Mononuclear cell (primary cell): ENCODE measurements around the gene AVPI1. TPM values are rescaled to one million over a fixed set of nuclear protein-coding genes. Genes with fewer than 3 reads are reported as not detected.
A peak's percentile ranks its signal among the peaks of the same experiment; 100 is the strongest.

ENCODE experiments used
- H3K27me3 ChIP-seq: 2 replicates; pipeline ENCODE4 v1.6.0; 2011; ENCODE audit warnings: low read length, control low read depth; ENCODE audit not compliant: insufficient read depth
- H3K4me1 ChIP-seq: 2 replicates; pipeline ENCODE4 v1.5.1; 2011; ENCODE audit warnings: mild to moderate bottlenecking, low read length, control low read depth; ENCODE audit not compliant: insufficient read depth
- H3K4me3 ChIP-seq: 2 replicates; pipeline ENCODE4 v1.5.1; 2011; ENCODE audit warnings: mild to moderate bottlenecking, low read length, moderate library complexity
- H3K9me3 ChIP-seq: 2 replicates; pipeline ENCODE4 v1.5.1; 2011; ENCODE audit warnings: low read depth, mild to moderate bottlenecking, control low read depth, low read length
- total RNA-seq: library from RNA; depleted of rRNA; stranded (reverse); fragments of >200 nt; gene quantifications from one replicate; pipeline ENCODE4 v1.2.3, GENCODE V29; 2012

Gene AVPI1
- 7.8 TPM for total RNA-seq

- H3K4me1 ChIP-seq, result peaks cover 77% of the 10 kb centered on the region
- H3K9me3 ChIP-seq, result no peaks in the 10 kb centered on the region
- H3K27me3 ChIP-seq, result no peaks in the 10 kb centered on the region
- H3K4me3 ChIP-seq, result peak within 1 kb of the TSS; percentile 60
Observed at GRCh38 chr10:97686962-97687784, at the start of gene AVPI1. TSS of gene AVPI1 (minus strand) at chr10:97687241. CDS start at chr10:97679905, 7,336 bp downstream.

DNA sequence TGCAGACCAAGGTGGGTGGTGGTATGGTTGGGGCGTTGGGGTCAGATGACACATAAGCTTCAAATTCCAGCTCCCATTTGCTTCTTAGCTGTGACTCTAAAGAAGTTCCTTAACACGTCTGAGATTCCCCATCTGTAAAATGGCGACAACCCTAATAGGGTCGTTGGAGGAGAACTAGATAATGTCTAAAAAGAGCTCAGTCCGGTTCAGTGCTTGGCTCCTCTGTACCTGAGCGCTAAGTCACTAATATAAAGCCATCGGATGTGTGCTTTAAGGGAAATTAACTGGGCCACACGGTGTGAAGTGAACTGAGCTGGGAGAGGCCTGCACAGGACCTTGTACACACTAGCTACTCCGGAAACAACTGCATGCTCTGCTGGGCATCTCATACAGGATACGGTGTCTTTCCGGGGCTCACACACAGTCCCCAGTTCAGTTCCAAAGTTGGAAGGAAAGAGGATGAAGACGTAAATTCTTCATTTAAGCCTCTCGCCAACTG is 49.4 kb upstream of the AVPI1 start:
- Histone ChIP-seq H3K4me1 (peaks cover 33% of the 10 kb centered on the region), H3K9me3 (no peaks in the 10 kb centered on the region), H3K27me3 (no peaks in the 10 kb centered on the region), H3K4me3 (peak overlapping the region; percentile 97)

GRCh38 chr10:97734021-97734420 is 47.0 kb upstream of the AVPI1 start:
- no peak overlapping the region for H3K4me3 ChIP-seq
- H3K9me3 ChIP-seq, result no peaks in the 10 kb centered on the region
- no peaks in the 10 kb centered on the region for H3K27me3 ChIP-seq
- peaks cover 20% of the 10 kb centered on the region for H3K4me1 ChIP-seq

DNA sequence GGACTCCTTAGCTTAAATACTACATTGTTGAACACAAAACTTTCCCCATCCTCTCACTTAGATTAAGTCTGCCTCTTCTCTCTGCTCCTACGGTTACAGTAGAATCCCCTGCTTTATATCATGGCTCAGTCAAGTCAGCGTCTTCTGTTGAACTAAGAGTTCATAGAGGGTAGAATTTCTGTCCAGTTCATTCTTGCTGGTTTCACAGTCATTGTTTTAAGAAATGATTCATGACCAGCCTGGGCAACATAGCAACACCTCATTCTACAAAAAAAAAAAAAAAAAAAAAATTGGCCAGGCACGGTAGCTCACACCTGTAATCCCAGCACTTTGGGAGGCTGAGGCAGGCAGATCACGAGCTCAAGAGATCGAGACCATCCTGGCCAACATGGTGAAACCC is 46.2 kb upstream of the AVPI1 start:
- peaks cover 14% of the 10 kb centered on the region for H3K4me1 ChIP-seq

GRCh38 chr10:97732052-97732359 is 45.0 kb upstream of the AVPI1 start:
- Histone ChIP-seq H3K9me3 (no peaks in the 10 kb centered on the region), H3K4me3 (no peak overlapping the region), H3K27me3 (no peaks in the 10 kb centered on the region), H3K4me1 (peaks cover 5% of the 10 kb centered on the region)

More for the DNA sequence above, 46.2 kb upstream of the AVPI1 start:
- no peaks in the 10 kb centered on the region for H3K27me3 ChIP-seq
- H3K4me3 ChIP-seq, result no peak overlapping the region
- no peaks in the 10 kb centered on the region for H3K9me3 ChIP-seq

GRCh38 chr10:97731346-97732051 is 44.5 kb upstream of the AVPI1 start:
- no peaks in the 10 kb centered on the region for H3K27me3 ChIP-seq
- H3K4me3 ChIP-seq, result no peak overlapping the region
- no peaks in the 10 kb centered on the region for H3K9me3 ChIP-seq
- H3K4me1 ChIP-seq, result peaks cover 1% of the 10 kb centered on the region

DNA sequence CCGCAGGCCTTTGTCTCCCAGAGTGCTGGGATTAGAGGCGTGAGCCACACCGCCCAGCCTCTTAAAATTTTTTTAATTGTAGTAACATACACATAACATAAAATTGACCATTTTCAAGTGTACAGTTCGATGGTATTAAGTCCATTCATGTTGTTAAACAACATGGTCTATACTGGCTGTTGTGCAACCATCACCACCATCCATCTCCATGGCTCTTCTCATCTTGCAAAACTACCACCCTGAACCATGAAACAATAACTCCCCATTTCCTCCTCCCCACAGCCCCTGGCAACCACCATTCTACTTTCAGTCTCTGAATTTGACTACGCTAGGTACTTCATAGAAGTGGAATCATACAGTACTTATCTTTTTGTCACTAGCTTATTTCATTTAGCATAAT is 42.0 kb upstream of the AVPI1 start:
- no peaks in the 10 kb centered on the region for H3K4me1 ChIP-seq
- no peaks in the 10 kb centered on the region for H3K9me3 ChIP-seq
- H3K4me3 ChIP-seq, result no peak overlapping the region
- no peaks in the 10 kb centered on the region for H3K27me3 ChIP-seq

GRCh38 chr10:97726636-97727178 is 39.7 kb upstream of the AVPI1 start:
- no peaks in the 10 kb centered on the region for H3K4me1 ChIP-seq
- H3K27me3 ChIP-seq, result no peaks in the 10 kb centered on the region
- H3K9me3 ChIP-seq, result no peaks in the 10 kb centered on the region
- no peak overlapping the region for H3K4me3 ChIP-seq

DNA sequence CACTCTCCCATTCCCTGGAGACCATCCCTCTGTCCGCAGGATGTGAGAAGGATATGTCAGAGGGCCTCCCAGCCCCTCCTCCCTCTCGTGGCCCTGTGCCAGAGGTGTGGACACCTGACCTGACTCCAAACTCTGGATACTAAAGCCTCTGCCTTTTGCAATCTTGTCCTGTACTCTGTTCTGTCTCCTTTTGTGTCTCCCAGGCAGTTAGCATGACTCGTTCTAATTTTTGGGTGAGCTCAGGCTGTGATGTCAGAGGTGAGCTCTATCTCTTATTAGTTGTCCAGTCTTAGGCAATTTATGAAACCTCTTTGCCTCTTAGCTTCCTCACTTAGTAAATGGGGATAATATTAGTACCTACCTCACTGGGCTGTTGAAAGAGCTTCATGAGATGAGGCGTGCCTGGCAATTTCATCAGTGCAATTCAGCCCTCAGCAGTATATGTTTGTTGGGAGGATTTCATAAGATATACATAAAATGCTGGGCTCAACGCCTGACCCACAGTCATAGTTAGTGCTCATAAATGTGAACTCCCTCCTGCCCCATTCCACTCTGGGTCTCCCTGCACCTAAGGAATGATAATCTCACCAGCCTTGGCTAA is 37.4 kb upstream of the AVPI1 start:
- Histone ChIP-seq H3K27me3 (no peaks in the 10 kb centered on the region), H3K9me3 (no peaks in the 10 kb centered on the region), H3K4me1 (no peaks in the 10 kb centered on the region), H3K4me3 (no peak overlapping the region)

GRCh38 chr10:97723001-97723400 is 36.0 kb upstream of the AVPI1 start:
- H3K9me3 ChIP-seq, result no peaks in the 10 kb centered on the region
- no peaks in the 10 kb centered on the region for H3K27me3 ChIP-seq
- H3K4me1 ChIP-seq, result peaks cover 12% of the 10 kb centered on the region
- no peak overlapping the region for H3K4me3 ChIP-seq

- Histone ChIP-seq H3K27me3 (no peaks in the 10 kb centered on the region), H3K9me3 (no peaks in the 10 kb centered on the region), H3K4me1 (peaks cover 15% of the 10 kb centered on the region), H3K4me3 (no peak overlapping the region)
Observed at GRCh38 chr10:97721871-97722780, 35.1 kb upstream of the AVPI1 start.

DNA sequence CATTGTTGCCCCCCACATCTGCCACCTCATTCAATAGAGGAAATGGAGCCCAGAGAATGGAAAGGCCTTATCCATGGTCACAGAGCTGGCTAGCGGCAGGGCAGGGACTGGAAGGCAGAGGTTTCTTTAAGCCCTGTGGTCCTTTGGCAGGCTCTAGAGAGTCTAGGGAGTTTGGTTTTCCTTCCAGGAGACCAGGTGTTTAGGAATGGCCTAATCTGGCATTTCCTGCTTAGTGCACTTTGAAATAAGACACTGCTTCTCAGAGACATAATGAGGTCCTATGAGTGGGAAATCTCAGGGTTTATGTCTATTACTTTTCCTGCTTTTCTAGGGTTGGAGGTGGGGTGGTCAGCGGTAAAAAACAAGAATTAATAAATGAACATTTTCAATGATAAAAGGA is 32.6 kb upstream of the AVPI1 start:
- no peaks in the 10 kb centered on the region for H3K9me3 ChIP-seq
- no peak overlapping the region for H3K4me3 ChIP-seq
- no peaks in the 10 kb centered on the region for H3K27me3 ChIP-seq
- H3K4me1 ChIP-seq, result peaks cover 25% of the 10 kb centered on the region

GRCh38 chr10:97718659-97719142 is 31.7 kb upstream of the AVPI1 start:
- H3K4me3 ChIP-seq, result no peak overlapping the region
- H3K9me3 ChIP-seq, result no peaks in the 10 kb centered on the region
- H3K27me3 ChIP-seq, result no peaks in the 10 kb centered on the region
- H3K4me1 ChIP-seq, result peaks cover 30% of the 10 kb centered on the region

- Histone ChIP-seq H3K4me3 (no peak overlapping the region), H3K4me1 (peaks cover 33% of the 10 kb centered on the region), H3K9me3 (no peaks in the 10 kb centered on the region), H3K27me3 (no peaks in the 10 kb centered on the region)
Observed at GRCh38 chr10:97718178-97718577, 31.1 kb upstream of the AVPI1 start.
